ENCODE results near the gene CIDEC.

DNA sequence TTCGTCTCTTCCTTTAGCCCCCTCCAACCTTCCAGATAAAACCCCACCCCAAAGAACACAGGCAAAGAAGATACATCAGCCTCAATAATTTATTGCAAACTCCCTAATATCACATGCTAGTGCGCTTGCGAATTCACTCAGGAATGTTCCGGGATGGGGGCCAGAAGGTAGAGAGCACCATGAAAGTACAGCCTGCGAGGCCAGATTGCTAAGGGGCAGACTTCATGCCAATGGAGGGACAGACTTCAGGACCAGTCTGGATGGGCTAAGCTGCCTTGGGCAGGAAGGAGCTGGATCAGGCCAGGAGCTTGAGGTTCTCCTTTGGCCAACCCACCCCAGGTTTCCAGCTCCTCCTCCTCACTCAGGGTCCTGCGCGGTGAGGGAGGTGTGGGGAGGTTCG, 13.4 kb downstream of the CIDEC start:
- TF ChIP-seq POLR2A (IDR thresholded peaks at IDR 0.05), result no peak
- TF ChIP-seq, protein P1, sequence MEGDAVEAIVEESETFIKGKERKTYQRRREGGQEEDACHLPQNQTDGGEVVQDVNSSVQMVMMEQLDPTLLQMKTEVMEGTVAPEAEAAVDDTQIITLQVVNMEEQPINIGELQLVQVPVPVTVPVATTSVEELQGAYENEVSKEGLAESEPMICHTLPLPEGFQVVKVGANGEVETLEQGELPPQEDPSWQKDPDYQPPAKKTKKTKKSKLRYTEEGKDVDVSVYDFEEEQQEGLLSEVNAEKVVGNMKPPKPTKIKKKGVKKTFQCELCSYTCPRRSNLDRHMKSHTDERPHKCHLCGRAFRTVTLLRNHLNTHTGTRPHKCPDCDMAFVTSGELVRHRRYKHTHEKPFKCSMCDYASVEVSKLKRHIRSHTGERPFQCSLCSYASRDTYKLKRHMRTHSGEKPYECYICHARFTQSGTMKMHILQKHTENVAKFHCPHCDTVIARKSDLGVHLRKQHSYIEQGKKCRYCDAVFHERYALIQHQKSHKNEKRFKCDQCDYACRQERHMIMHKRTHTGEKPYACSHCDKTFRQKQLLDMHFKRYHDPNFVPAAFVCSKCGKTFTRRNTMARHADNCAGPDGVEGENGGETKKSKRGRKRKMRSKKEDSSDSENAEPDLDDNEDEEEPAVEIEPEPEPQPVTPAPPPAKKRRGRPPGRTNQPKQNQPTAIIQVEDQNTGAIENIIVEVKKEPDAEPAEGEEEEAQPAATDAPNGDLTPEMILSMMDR (IDR thresholded peaks at IDR 0.05), result no peak

All from testis (tissue), 2 donors.